C4-2B (cell line): ENCODE data around the gene DRG1.
A peak's percentile ranks its signal among the peaks of the same experiment; 100 is the strongest.
"Not testable (repeated sequence)": the region's sequence is repeated elsewhere in the genome, so short reads cannot be mapped to it uniquely, and the experiment has no call there.

ENCODE experiments used
- H3K27ac ChIP-seq: fragments of 450-650 bp; 2 replicates; pipeline ENCODE4 v1.5.1; 2017
- ZFX ChIP-seq: fragments of 450-650 bp; IDR thresholded peaks from 2 replicates; pipeline ENCODE4 v1.6.1; 2017
- TF ChIP-seq, protein P1 (sequence below): fragments of 450-650 bp; conservative IDR thresholded peaks from 2 replicates; pipeline ENCODE4 v1.5.1; 2017; ENCODE audit warnings: mild to moderate bottlenecking

DRG1 gene

DNA sequence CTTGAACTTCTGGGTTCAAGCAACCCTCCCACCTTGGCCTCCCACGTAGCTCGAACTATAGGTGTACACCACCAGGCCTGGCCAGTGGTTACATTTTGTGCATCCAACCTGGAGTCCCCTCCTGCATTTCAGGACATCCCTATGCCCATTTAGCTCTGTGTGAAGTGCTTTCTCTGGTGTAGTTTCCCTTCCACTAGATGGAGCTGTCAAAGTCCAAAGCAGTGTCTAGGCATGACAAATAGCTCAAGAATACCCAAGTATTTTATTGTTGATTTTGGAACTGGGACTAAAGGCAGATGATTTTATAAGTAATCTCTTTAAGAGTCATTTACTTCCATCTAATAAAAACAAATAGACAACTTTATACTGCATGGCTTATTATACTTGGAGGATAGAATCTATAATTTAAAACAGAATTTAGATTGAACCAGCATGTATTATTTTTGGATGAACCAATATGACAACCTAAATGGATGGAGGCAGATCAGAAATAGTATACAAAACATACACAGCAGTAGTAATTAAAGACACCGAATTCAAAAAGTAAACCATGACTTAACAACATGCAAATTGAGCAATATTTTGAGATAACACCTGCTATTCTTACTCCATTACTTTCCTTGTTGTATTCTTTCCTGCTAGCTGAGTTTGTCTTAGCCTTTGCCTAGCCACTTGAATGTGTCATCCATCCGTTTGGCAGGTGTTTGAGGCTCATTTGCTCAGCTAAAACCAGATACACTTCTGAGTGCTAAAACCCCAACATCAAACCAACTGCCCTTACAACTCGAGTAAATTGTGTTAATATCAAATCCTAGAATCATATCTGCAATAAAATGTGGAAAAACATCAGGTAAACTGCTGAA is 52.5 kb downstream of the DRG1 start:
- H3K27ac ChIP-seq = no peak overlapping the region
- TF ChIP-seq, protein P1, sequence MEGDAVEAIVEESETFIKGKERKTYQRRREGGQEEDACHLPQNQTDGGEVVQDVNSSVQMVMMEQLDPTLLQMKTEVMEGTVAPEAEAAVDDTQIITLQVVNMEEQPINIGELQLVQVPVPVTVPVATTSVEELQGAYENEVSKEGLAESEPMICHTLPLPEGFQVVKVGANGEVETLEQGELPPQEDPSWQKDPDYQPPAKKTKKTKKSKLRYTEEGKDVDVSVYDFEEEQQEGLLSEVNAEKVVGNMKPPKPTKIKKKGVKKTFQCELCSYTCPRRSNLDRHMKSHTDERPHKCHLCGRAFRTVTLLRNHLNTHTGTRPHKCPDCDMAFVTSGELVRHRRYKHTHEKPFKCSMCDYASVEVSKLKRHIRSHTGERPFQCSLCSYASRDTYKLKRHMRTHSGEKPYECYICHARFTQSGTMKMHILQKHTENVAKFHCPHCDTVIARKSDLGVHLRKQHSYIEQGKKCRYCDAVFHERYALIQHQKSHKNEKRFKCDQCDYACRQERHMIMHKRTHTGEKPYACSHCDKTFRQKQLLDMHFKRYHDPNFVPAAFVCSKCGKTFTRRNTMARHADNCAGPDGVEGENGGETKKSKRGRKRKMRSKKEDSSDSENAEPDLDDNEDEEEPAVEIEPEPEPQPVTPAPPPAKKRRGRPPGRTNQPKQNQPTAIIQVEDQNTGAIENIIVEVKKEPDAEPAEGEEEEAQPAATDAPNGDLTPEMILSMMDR = peak; percentile 90
- TF ChIP-seq ZFX = no peak

DNA sequence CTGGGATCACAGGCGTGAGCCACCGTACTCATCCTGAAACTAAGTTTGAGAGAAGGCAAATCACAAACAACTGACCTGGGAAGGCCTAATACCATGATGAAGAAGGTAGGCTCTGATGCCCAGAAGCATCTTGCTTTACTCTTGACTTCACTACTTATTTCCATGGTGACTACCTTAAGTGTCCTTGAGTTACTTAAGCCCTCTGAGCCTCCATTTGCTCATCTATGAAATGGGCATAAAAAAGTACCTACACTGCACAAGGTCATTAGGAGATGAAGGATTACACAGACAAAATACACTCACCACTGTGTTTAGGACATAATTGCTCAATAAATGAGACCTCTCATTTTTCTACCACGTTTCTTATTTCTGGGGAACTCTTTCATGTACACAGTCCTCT is 62.3 kb downstream of the DRG1 start:
- H3K27ac ChIP-seq = no peak overlapping the region
- TF ChIP-seq, protein P1 = no peak
- no peak for TF ChIP-seq ZFX

DNA sequence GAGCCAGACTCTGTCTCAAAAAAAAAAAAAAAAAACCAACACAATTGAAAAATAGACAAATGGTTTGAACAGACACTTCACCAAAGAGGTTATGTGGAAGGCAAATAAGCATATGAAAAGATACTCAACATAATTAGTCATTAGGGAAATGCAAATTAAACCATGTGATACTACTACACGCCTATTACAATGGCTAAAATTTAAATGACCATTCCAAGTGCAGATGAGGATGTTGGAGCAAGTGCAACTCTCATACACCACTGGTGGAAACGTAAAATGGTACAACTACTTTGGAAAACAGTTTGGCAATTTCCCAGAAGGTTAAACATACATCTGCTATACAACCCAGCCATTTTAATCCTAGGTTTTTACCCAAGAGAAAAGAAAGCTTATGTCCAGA is 65.9 kb downstream of the DRG1 start:
- TF ChIP-seq, protein P1 = no peak
- TF ChIP-seq ZFX = no peak
- no peak overlapping the region for H3K27ac ChIP-seq

DNA sequence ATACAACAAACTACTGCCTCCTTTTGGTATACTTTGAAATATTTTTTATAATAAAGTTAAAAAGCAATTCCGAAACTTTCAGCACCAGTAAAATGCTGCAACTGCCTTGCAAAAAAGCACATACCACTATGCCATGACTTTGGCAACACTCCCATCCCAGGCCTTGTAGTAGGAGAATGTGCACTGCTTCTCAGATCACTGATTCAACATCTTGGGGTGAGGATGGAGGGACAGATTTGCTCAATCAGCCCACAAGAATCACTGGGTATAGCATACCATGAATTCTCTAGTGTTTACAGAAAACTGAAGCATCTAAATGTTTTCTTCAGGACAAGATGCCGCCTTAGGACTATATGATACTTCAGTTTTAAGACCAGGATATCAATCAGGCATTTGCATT is 75.3 kb downstream of the DRG1 start:
- H3K27ac ChIP-seq = no peak overlapping the region
- TF ChIP-seq, protein P1 = no peak
- TF ChIP-seq ZFX = no peak

DNA sequence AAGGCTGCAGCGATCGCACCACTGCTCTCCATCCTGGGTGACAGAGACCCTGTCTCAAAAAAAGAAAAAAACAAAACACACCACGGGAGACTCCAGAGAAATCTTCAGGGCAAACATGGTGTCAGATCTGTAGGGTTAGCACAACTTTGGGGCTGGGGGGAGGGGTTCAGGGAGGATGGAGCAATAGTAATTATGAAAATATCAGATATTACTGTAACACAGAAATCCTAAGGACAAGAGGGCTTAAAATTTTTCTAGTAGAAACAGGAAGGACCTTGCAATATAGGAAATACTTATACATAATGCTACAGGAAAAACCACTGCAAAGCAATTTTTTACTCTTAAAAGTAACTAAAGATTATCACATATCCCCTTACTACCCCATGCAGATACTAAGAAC is 76.4 kb downstream of the DRG1 start:
- H3K27ac ChIP-seq = no peak overlapping the region
- TF ChIP-seq, protein P1 = no peak
- no peak for TF ChIP-seq ZFX

DNA sequence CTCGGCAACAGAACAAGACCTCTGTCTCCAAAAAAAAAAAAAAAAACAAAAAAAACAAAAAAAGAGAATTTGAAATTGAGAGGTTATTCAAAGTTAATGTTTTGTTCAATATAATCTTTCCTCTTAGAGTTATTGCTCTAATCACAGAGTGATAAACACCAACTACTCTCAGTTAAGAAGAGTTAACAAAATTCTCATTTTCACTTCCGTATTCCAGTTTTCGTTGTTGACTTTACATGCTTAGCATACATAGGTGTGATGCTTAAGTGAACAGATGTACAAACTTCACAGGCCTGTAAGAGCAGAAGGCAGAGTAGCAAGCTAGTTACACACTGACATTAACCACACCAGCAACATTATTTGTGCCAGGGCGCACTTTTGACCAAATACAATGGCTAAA is 77.9 kb downstream of the DRG1 start:
- no peak overlapping the region for H3K27ac ChIP-seq
- TF ChIP-seq, protein P1 = no peak

DNA sequence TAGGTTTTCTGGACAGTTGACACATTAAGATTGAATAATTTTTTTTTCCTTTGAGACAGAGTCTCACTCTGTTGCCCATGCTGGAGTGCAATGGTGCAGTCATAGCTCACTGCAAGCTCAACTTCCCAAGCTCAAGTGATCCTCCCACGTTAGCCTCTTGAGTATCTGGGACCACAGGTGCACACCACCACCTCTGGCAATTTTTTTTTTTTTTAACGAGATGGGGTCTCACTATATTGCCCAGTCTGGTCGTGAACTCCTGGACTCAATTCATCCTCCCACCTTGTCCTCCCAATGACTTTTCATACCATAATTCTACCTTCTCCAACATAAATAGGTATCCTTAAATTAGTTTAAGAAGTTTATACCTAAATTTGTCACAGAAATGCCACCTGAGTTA is 81.7 kb downstream of the DRG1 start:
- H3K27ac ChIP-seq = no peak overlapping the region
- no peak for TF ChIP-seq ZFX
- TF ChIP-seq, protein P1 = no peak

DNA sequence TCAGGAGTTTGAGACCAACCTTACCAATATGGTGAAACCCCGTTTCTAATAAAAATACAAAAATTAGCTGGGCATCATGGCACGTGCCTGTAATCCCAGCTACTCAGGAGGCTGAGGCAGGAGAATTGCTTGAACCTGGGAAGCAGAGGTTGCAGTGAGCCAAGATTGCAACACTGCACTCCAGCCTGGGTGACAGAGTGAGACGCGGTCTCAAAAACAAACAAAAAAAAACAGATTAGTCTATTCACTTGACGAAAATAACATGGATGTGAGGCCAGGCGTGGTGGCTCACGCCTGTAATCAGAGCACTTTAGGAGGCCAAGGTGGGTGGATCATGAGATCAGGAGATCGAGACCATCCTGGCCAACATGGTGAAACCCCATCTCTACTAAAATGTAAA is 83.1 kb downstream of the DRG1 start:
- H3K27ac ChIP-seq = not testable (repeated sequence)
